Regular cardiac myocyte (primary cell): ENCODE results near the gene SNORC. TPM values are rescaled to one million over a fixed set of nuclear protein-coding genes. Genes with fewer than 3 reads are reported as not detected.

Experiments used
- total RNA-seq: library from RNA; depleted of rRNA; stranded (reverse); fragments of >200 nt; gene quantifications from 2 replicates; pipeline ENCODE4 v1.2.3, GENCODE V29; 2014

The SNORC gene
- 0.19 and 0.56 TPM in 2 replicates for total RNA-seq

DNA sequence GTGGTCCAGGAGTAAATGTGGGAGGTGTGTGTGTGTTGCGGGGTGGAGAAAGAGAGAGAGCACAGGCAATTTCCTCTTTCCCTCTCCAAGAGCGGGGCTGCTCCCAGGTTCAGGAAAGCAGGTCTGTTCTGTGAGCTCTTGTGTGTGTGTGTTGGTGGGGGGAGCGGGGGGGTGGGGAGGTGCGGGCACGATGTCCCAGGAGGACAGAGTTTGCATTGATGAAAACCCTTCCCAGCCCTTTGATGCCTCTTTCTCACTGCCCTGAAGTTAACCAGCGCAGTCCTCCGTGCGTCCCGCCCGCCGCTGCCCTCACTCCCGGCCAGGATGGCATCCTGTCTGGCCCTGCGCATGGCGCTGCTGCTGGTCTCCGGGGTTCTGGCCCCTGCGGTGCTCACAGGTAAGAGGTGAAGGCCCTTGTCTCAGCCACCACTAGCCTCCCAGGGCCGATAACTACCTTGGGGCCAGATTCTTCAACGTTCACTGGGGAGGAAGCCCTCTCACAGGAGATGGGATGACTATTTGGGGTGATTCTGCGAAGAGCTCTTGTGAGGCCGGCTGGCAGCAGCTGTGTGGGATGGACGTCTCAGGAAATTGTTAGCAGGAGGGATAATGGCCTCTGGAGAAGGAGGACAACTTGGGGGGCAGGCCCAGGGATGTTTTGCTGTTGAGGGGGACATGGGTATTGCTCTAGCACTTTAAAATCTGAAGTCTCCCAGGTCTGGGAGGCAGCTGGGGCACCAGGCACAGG is at the start of gene SNORC:
Gene SNORC (plus strand): TSS at position 247 of the 748 bp plus-strand sequence. CDS start 78 bp downstream, at position 325.

Other genes with a start within 250 kb of the SNORC start
- gene EFHD1, start 236.7 kb upstream of the SNORC start, total RNA-seq, result 1.9 and 2.0 TPM in 2 replicates
- gene GIGYF2, start 172.9 kb upstream of the SNORC start, total RNA-seq, result 53.3 and 58.3 TPM in 2 replicates
- gene KCNJ13, start 93.7 kb upstream of the SNORC start, total RNA-seq, result not detected in 2 replicates
- gene NGEF, start 143.0 kb downstream of the SNORC start, total RNA-seq, result 0.28 and 1.9 TPM in 2 replicates
- gene NEU2, start 162.4 kb downstream of the SNORC start, total RNA-seq, result not detected in 2 replicates
- under 0.01 and 0.85 TPM in 2 replicates for gene INPP5D, start 190.1 kb downstream of the SNORC start, total RNA-seq